GM21737 (cell line): ENCODE results near the gene GBX2.

Source experiments
- ATAC-seq: cut with Tn5 transposase; IDR thresholded peaks from one replicate; pipeline ENCODE4 v1.9.1; 2021; ENCODE audit warnings: mild to moderate bottlenecking, moderate library complexity; ENCODE audit not compliant: unreplicated experiment

Gene GBX2

GRCh38 chr2:236119476-236119875 lies 48.7 kb downstream of the GBX2 start:
- ATAC-seq = no peak

GRCh38 chr2:236119003-236119402 lies 49.2 kb downstream of the GBX2 start:
- no peak for ATAC-seq

- ATAC-seq = no peak
Measured at GRCh38 chr2:236117861-236118269, 50.3 kb downstream of the GBX2 start.

- ATAC-seq = no peak
Measured at GRCh38 chr2:236117401-236117800, 50.8 kb downstream of the GBX2 start.
